Measurements from ENCODE around the gene CCL4. TPM values are rescaled to one million over a fixed set of nuclear protein-coding genes. Genes with fewer than 3 reads are reported as not detected.
"Not testable (repeated sequence)": the region's sequence is repeated elsewhere in the genome, so short reads cannot be mapped to it uniquely, and the experiment has no call there.

CCL4 gene
- total RNA-seq, 1 experiment from 2014 or later: not detected

DNA sequence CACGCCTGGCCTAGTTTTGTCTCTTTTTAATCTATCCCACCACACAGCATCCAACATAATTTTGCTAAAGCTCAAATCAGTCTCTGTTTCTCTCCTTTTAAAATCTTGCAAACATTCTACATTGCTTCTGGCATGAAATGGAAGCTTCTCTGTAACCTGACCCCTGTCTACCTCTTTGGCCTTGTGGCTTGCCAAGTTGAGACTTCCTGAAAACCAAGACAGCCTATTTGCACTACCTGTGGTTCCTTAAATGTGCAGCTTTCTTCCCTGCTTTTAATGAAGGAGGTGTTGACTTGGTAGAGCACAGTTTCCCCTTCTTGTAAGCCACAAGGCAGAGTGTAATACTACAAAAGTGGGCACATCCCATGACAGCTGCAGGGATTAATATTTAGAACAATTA is 7.6 kb upstream of the CCL4 start:
- Histone ChIP-seq H3T11ph (ENCODE audit: low read length) (no peak overlapping the region), H3K4me1 (ENCODE audit: insufficient read depth, low read length) (no peaks in the 10 kb centered on the region), H3K4me2 (ENCODE audit: insufficient read depth, insufficient read length, low read length) (no peak overlapping the region), H3K14ac (ENCODE audit: insufficient read depth, low read length) (no peak overlapping the region), H3K27me3 (ENCODE audit: insufficient read depth, low read length) (no peaks in the 10 kb centered on the region), H2BK15ac (ENCODE audit: low read depth, low read length) (no peak overlapping the region), H3K56ac (ENCODE audit: insufficient read length, low read depth, low read length) (no peak overlapping the region), H4K5ac (ENCODE audit: insufficient read length, low read depth, low read length) (no peak overlapping the region), H3K23me2 (ENCODE audit: insufficient read length, low read depth, low read length, poor library complexity, severe bottlenecking) (no peaks in the 10 kb centered on the region), H2AFZ (ENCODE audit: low read length) (no peak overlapping the region), H3K79me1 (ENCODE audit: insufficient read depth, low read depth, low read length, poor library complexity, severe bottlenecking) (no peaks in the 10 kb centered on the region), H4K91ac (ENCODE audit: insufficient read length, low read depth, low read length) (no peak overlapping the region), H3K23ac (ENCODE audit: insufficient read length, low read depth, low read length) (no peak overlapping the region), H3K27ac (ENCODE audit: insufficient read length, low read depth, low read length) (no peak overlapping the region), H2AK5ac (ENCODE audit: insufficient read length, low read length) (no peak overlapping the region), H3K9ac (ENCODE audit: extremely low read depth, insufficient read length, low read length) (no peak overlapping the region), H2BK12ac (ENCODE audit: insufficient read length, low read depth, low read length) (no peak overlapping the region), H3K79me2 (ENCODE audit: insufficient read depth, low read length) (no peaks in the 10 kb centered on the region), H2BK120ac (ENCODE audit: low read depth, low read length, poor library complexity, severe bottlenecking) (no peak overlapping the region), H3K9me3 (ENCODE audit: control insufficient read depth, low read depth, low read length) (no peaks in the 10 kb centered on the region), H3K4ac (ENCODE audit: low read depth, low read length) (no peak overlapping the region), H2BK5ac (ENCODE audit: insufficient read length, low read length) (no peak overlapping the region), H2BK20ac (ENCODE audit: low read depth, low read length, poor library complexity, severe bottlenecking) (no peak overlapping the region), H4K20me1 (ENCODE audit: control insufficient read depth, insufficient read depth, insufficient read length) (no peaks in the 10 kb centered on the region), H3K18ac (ENCODE audit: insufficient read length, low read depth, low read length) (no peak overlapping the region), H4K8ac (replicated peaks; ENCODE audit: insufficient read length, low read depth, low read length) (no peak overlapping the region)
- H3K27ac Mint-ChIP-seq: no peak overlapping the region
- no peaks in the 10 kb centered on the region for H3K36me3 Mint-ChIP-seq (ENCODE audit: insufficient read depth in 1 of 3, low read depth in 3 of 3)
- peaks cover 4% of the 10 kb centered on the region in 2 experiments for H3K4me1 Mint-ChIP-seq
- H3K27me3 Mint-ChIP-seq (ENCODE audit: low read depth): peaks cover 4% of the 10 kb centered on the region
- H3K9me3 Mint-ChIP-seq: no peaks in the 10 kb centered on the region
- TF ChIP-seq, protein P1, sequence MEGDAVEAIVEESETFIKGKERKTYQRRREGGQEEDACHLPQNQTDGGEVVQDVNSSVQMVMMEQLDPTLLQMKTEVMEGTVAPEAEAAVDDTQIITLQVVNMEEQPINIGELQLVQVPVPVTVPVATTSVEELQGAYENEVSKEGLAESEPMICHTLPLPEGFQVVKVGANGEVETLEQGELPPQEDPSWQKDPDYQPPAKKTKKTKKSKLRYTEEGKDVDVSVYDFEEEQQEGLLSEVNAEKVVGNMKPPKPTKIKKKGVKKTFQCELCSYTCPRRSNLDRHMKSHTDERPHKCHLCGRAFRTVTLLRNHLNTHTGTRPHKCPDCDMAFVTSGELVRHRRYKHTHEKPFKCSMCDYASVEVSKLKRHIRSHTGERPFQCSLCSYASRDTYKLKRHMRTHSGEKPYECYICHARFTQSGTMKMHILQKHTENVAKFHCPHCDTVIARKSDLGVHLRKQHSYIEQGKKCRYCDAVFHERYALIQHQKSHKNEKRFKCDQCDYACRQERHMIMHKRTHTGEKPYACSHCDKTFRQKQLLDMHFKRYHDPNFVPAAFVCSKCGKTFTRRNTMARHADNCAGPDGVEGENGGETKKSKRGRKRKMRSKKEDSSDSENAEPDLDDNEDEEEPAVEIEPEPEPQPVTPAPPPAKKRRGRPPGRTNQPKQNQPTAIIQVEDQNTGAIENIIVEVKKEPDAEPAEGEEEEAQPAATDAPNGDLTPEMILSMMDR (conservative IDR thresholded peaks at IDR 0.05): no peak
- DNase-seq: no peak
- no CpG with 5 or more reads among the region's 1 CpG for WGBS (ENCODE audit: extremely low coverage, insufficient read length, low lambda C conversion rate)
- no peak overlapping the region for H3K4me3 Mint-ChIP-seq

DNA sequence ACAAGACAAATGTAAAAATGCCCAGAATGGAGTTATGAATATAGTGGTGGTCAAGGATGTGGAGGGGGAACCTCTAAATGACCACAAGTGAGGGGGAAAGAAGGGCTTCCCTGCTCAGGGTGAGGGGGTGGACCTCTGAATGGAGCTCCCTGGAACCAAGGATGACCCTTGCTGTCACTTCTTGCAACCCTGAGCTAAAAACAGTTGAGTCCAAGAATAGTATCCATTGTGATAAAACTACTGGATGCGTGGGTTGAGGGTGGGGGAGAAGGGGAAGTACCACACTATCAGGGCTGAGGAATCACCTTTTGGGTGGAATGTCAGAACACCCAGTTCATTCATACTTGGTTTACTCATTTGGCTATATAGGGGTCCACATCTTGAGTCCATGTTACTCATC is 4.6 kb upstream of the CCL4 start:
- H2BK5ac ChIP-seq (ENCODE audit: insufficient read length, low read length): not testable (repeated sequence)
- no CpG with 5 or more reads among the region's 1 CpG for WGBS (ENCODE audit: extremely low coverage, insufficient read length, low lambda C conversion rate)

More for the DNA sequence above, 4.6 kb upstream of the CCL4 start:
- H3K79me2 ChIP-seq (ENCODE audit: insufficient read depth, low read length); H3K27me3 Mint-ChIP-seq (ENCODE audit: low read depth); H3K36me3 Mint-ChIP-seq (ENCODE audit: insufficient read depth in 1 of 3, low read depth in 3 of 3); H3K56ac ChIP-seq (ENCODE audit: insufficient read length, low read depth, low read length); H3K4me3 Mint-ChIP-seq; H3K4ac ChIP-seq (ENCODE audit: low read depth, low read length); H4K20me1 ChIP-seq (ENCODE audit: control insufficient read depth, insufficient read depth, insufficient read length); H3K27ac Mint-ChIP-seq; H3K9ac ChIP-seq (ENCODE audit: extremely low read depth, insufficient read length, low read length); H3K4me1 ChIP-seq (ENCODE audit: insufficient read depth, low read length); H2BK120ac ChIP-seq (ENCODE audit: low read depth, low read length, poor library complexity, severe bottlenecking); H3K18ac ChIP-seq (ENCODE audit: insufficient read length, low read depth, low read length); H3K79me1 ChIP-seq (ENCODE audit: insufficient read depth, low read depth, low read length, poor library complexity, severe bottlenecking); H2AK5ac ChIP-seq (ENCODE audit: insufficient read length, low read length); H3T11ph ChIP-seq (ENCODE audit: low read length); H4K5ac ChIP-seq (ENCODE audit: insufficient read length, low read depth, low read length); H2AFZ ChIP-seq (ENCODE audit: low read length); H4K8ac ChIP-seq (replicated peaks; ENCODE audit: insufficient read length, low read depth, low read length); H3K9me3 Mint-ChIP-seq; H3K27me3 ChIP-seq (ENCODE audit: insufficient read depth, low read length); H3K23me2 ChIP-seq (ENCODE audit: insufficient read length, low read depth, low read length, poor library complexity, severe bottlenecking); H4K91ac ChIP-seq (ENCODE audit: insufficient read length, low read depth, low read length); H3K14ac ChIP-seq (ENCODE audit: insufficient read depth, low read length); H3K4me2 ChIP-seq (ENCODE audit: insufficient read depth, insufficient read length, low read length); H3K9me3 ChIP-seq (ENCODE audit: control insufficient read depth, low read depth, low read length); H3K27ac ChIP-seq (ENCODE audit: insufficient read length, low read depth, low read length); DNase-seq; H3K23ac ChIP-seq (ENCODE audit: insufficient read length, low read depth, low read length); H2BK15ac ChIP-seq (ENCODE audit: low read depth, low read length); H2BK12ac ChIP-seq (ENCODE audit: insufficient read length, low read depth, low read length); H3K4me1 Mint-ChIP-seq; H2BK20ac ChIP-seq (ENCODE audit: low read depth, low read length, poor library complexity, severe bottlenecking): not testable (repeated sequence)

All from H9 (cell line).